PC-9 (cell line): ENCODE measurements around the gene APBA3. TPM values are rescaled to one million over a fixed set of nuclear protein-coding genes. Genes with fewer than 3 reads are reported as not detected.
A peak's percentile ranks its signal among the peaks of the same experiment; 100 is the strongest.
"Not testable (repeated sequence)": the region's sequence is repeated elsewhere in the genome, so short reads cannot be mapped to it uniquely, and the experiment has no call there.

ENCODE experiments used
- BruUV-seq: library from RNA; stranded (reverse); fragments of 400-500 nt; replicated peaks from 2 replicates; lab custom pipeline; 2021; lab: Mats Ljungman, UMichigan
- CTCF ChIA-PET: fragments of 300-600 bp; sonication (Branson Sonifier 250); formaldehyde crosslinking; loops from one replicate; lab custom pipeline; 2022; ENCODE audit warnings: antibody characterized with exemption; lab: Charles Lee
- POLR2A ChIA-PET: fragments of 300-600 bp; sonication (Branson Sonifier 250); formaldehyde crosslinking; loops from one replicate; lab custom pipeline; 2022; ENCODE audit warnings: antibody characterized with exemption; ENCODE audit not compliant: unreplicated experiment; lab: Charles Lee
- DNase-seq, 2 experiments: peaks; one replicate each; pipeline versions ENCODE4 v3.0.0 to v3.0.0-alpha.2; 2015 to 2022; ENCODE audit warnings: mixed read lengths in 1 of 2
- H2AFZ ChIP-seq: fragments of 200-600 bp; sonication (generic); 2 replicates; pipeline ENCODE4 v1.8.1; 2017; ENCODE audit warnings: antibody characterized with exemption
- H3F3A ChIP-seq: fragments of 200-600 bp; sonication (generic); 2 replicates; pipeline ENCODE4 v1.8.1; 2017; ENCODE audit warnings: antibody characterized with exemption, mild to moderate bottlenecking, low read depth; ENCODE audit not compliant: insufficient read depth
- H3K27ac ChIP-seq: fragments of 200-600 bp; sonication (generic); 2 replicates; pipeline ENCODE4 v1.6.1; 2016; ENCODE audit warnings: mixed run types
- H3K27me3 ChIP-seq: fragments of 200-600 bp; sonication (generic); 2 replicates; pipeline ENCODE4 v1.6.1; 2016; ENCODE audit warnings: low read depth, mixed run types; ENCODE audit not compliant: insufficient read depth
- H3K36me3 ChIP-seq: fragments of 200-600 bp; sonication (generic); 2 replicates; pipeline ENCODE4 v1.6.1; 2016; ENCODE audit warnings: low read depth, mixed run types
- H3K4me1 ChIP-seq: fragments of 200-600 bp; sonication (generic); replicated peaks from 2 replicates; pipeline ENCODE4 v1.6.1; 2016; ENCODE audit warnings: mixed run types; ENCODE audit not compliant: insufficient read depth
- H3K4me2 ChIP-seq: fragments of 200-600 bp; sonication (generic); 2 replicates; pipeline ENCODE4 v1.6.1; 2017; ENCODE audit warnings: mixed run types
- H3K4me3 ChIP-seq: fragments of 200-600 bp; sonication (generic); 2 replicates; pipeline ENCODE4 v1.6.1; 2016; ENCODE audit warnings: mixed run types
- H3K79me2 ChIP-seq: fragments of 200-600 bp; sonication (generic); 2 replicates; pipeline ENCODE4 v1.6.1; 2017; ENCODE audit warnings: low read depth, mixed run types
- H3K9me2 ChIP-seq: fragments of 200-600 bp; sonication (generic); 2 replicates; pipeline ENCODE4 v1.8.1; 2017; ENCODE audit warnings: mild to moderate bottlenecking; ENCODE audit not compliant: insufficient read depth
- H3K9me3 ChIP-seq: fragments of 200-600 bp; sonication (generic); 2 replicates; pipeline ENCODE4 v1.8.1; 2016; ENCODE audit warnings: low read depth; ENCODE audit not compliant: insufficient read depth
- H4K20me1 ChIP-seq: fragments of 200-600 bp; sonication (generic); 2 replicates; pipeline ENCODE4 v1.8.1; 2017; ENCODE audit not compliant: insufficient read depth
- EZH2 ChIP-seq: fragments of 200-600 bp; sonication (generic); IDR thresholded peaks from 2 replicates; pipeline ENCODE4 v1.8.0; 2017; ENCODE audit warnings: antibody characterized with exemption, low read depth
- intact Hi-C: fragments of 100-400 bp; cut with micrococcal nuclease; formaldehyde crosslinking; loops from one replicate; pipeline ENCODE4 v1.10.0; 2022; ENCODE audit not compliant: unreplicated experiment
- total RNA-seq: library from RNA; stranded (reverse); gene quantifications from 2 replicates; pipeline ENCODE4 v1.2.3, GENCODE V29; 2021
- TF ChIP-seq, protein P1 (sequence below): fragments of 200-600 bp; sonication (generic); conservative IDR thresholded peaks from 2 replicates; pipeline ENCODE4 v1.6.1; 2017; ENCODE audit warnings: mixed run types, antibody characterized with exemption, mild to moderate bottlenecking, moderate library complexity

The APBA3 gene
- total RNA-seq, 1 experiment from 2014 or later = 16.0 TPM

DNA sequence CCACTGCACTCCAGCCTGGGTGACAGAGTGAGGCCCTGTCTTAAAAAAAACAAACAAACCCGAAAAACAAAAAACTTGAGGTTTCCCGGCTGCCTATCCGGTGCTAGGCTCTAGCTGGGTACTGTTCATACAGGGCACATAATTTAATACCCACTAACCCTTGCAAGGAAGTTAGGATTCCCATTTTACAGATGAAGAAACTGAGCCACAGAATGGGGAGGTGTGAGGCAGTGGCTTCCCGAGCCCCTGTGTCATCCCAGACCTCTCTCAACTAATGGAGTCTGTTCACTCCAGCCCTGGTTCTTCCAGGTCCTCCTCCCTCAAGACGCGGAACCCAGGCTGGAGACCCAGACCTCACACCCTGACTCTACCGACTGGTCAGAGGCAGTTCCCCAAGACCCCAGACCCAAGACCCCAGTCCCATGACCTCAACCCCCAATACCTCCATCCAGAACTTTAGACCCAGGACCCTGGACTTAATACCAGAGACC, 576 bp downstream of the APBA3 start:
- H3K4me1 ChIP-seq = no peaks in the 10 kb centered on the region
- H3K27ac ChIP-seq = no peak overlapping the region
- peak overlapping the region; percentile 79 for H3K4me2 ChIP-seq
- H3F3A ChIP-seq = 0 out of 2 replicates have a peak, but pooled peaks cover 3% of the 10 kb centered on the region
- DNase-seq = no peak
- POLR2A ChIA-PET = interaction anchor here (0.6 kb wide), 1 partner anchor 57 kb away, joined by 4 read pairs; no protein-coding TSS in a partner anchor
- CTCF ChIA-PET = no interaction called here
- H3K79me2 ChIP-seq = peaks cover 12% of the 10 kb centered on the region; the same call in 1 of the 2 replicates
- peak overlapping the region; percentile 76 for H3K4me3 ChIP-seq
- TSS peak; percentile 27 for BruUV-seq
- H3K9me3 ChIP-seq = no peaks in the 10 kb centered on the region
- intact Hi-C loops = no loop called here
- no peak for TF ChIP-seq EZH2
- TF ChIP-seq, protein P1, sequence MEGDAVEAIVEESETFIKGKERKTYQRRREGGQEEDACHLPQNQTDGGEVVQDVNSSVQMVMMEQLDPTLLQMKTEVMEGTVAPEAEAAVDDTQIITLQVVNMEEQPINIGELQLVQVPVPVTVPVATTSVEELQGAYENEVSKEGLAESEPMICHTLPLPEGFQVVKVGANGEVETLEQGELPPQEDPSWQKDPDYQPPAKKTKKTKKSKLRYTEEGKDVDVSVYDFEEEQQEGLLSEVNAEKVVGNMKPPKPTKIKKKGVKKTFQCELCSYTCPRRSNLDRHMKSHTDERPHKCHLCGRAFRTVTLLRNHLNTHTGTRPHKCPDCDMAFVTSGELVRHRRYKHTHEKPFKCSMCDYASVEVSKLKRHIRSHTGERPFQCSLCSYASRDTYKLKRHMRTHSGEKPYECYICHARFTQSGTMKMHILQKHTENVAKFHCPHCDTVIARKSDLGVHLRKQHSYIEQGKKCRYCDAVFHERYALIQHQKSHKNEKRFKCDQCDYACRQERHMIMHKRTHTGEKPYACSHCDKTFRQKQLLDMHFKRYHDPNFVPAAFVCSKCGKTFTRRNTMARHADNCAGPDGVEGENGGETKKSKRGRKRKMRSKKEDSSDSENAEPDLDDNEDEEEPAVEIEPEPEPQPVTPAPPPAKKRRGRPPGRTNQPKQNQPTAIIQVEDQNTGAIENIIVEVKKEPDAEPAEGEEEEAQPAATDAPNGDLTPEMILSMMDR = no peak
- peak overlapping the region; percentile 90 for H2AFZ ChIP-seq
- H3K36me3 ChIP-seq = no peaks in the 10 kb centered on the region
- H3K9me2 ChIP-seq = no peaks in the 10 kb centered on the region
- H4K20me1 ChIP-seq = no peaks in the 10 kb centered on the region
- no peaks in the 10 kb centered on the region for H3K27me3 ChIP-seq

DNA sequence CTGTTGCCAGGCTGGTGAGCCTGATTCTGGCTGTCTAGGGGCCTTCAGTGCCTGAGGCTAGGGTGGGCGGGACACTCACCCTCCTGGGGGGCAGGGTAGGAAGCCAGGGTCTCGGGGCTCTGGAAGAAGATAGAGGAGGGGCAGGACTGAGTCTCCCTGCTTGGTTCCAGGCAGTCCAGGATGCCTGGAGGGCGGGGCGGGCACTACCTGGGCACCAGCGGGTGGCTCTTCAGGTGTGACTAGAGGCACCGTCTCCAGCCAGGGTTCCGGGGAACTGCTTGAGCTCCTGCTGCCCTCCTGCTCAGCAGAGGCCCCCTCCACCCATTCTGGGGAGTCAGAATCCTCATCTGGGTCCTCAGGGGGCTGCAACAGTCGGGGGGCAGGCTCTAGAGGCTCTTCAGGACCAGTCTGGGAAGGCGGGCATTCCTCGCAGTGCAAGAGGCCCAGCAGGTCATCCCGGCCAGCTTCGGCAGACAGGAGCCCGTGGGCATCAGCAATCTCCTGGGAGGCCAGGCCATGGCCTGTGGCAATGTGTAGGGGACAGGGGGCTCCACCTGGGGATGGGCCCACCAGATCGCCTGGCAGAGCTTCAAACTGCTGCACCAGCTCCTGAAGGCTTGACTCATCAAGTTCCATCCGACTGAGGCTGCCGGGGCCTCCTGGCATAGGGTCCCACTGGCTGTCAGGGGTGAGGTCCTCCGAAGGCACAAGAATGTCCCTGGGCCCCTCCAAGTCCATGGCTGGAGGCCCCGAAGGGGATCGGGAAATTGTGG, 1.8 kb downstream of the APBA3 start:
- Histone ChIP-seq H3K9me3 (no peaks in the 10 kb centered on the region), H3K4me3 (no peak overlapping the region), H3K4me1 (no peaks in the 10 kb centered on the region), H3K4me2 (no peak overlapping the region), H2AFZ (no peak overlapping the region), H4K20me1 (no peaks in the 10 kb centered on the region), H3K27me3 (no peaks in the 10 kb centered on the region), H3F3A (0 out of 2 replicates have a peak, but pooled peaks cover 3% of the 10 kb centered on the region), H3K36me3 (no peaks in the 10 kb centered on the region), H3K79me2 (peaks cover 12% of the 10 kb centered on the region; the same call in 1 of the 2 replicates), H3K9me2 (no peaks in the 10 kb centered on the region), H3K27ac (no peak overlapping the region)
- DNase-seq = no peak
- TF ChIP-seq, protein P1 = no peak
- TF ChIP-seq EZH2 = no peak
- BruUV-seq = no TSS peak
- ChIA-PET POLR2A (interaction anchor here (0.6 kb wide), 1 partner anchor 75 kb away, joined by 6 read pairs; no protein-coding TSS in a partner anchor), CTCF (no interaction called here)
- intact Hi-C loops = no loop called here

DNA sequence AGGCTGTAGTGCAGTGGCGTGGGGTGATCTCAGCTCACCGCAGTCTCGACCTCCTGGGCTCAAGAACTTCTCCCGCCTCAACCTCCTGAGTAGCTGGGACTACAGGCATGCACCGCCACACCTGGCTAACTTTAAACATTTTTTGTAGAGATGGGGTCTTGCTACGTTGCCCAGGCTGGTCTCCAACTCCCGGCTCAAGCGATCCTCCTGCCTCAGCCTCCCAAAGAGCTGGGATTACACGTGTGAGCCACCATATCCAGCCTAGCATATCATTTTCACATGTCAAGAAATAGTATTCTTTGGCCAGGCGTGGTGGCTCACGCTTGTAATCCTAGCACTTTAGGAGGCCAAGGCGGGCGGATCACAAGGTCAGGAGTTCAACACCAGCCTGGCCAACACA, 3.2 kb downstream of the APBA3 start:
- H3K4me3 ChIP-seq, intact Hi-C loops, H3K4me1 ChIP-seq, CTCF ChIA-PET, H3K9me2 ChIP-seq, H3K4me2 ChIP-seq, H4K20me1 ChIP-seq, BruUV-seq, H3K27ac ChIP-seq, H3F3A ChIP-seq, H2AFZ ChIP-seq, H3K27me3 ChIP-seq, H3K79me2 ChIP-seq, DNase-seq, H3K36me3 ChIP-seq, POLR2A ChIA-PET, H3K9me3 ChIP-seq: not testable (repeated sequence)

DNA sequence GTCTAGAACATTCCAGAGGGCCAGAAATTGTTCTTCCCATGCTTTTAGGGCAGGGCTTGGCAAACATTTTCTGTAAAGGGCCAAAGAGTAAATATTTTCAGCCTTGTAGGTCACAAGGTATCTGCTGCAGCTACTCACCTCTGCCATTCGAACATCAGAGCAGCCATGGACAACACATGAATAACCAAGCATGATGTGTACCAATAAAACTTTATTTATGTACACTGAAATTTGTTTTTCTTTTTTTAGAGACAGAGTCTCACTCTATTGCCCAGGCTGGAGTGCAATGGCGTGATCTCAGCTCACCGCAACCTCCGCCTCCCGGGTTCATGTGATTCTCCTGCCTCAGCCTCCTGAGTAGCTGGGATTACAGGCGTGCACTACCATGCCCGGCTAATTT, 3.8 kb downstream of the APBA3 start:
- intact Hi-C loops, CTCF ChIA-PET: not testable (repeated sequence)

More for the DNA sequence above, 3.8 kb downstream of the APBA3 start:
- H3F3A ChIP-seq, H3K4me2 ChIP-seq, H4K20me1 ChIP-seq, H3K4me3 ChIP-seq, DNase-seq, POLR2A ChIA-PET, H3K79me2 ChIP-seq, H3K4me1 ChIP-seq, H2AFZ ChIP-seq, H3K9me2 ChIP-seq, H3K27ac ChIP-seq, BruUV-seq, H3K36me3 ChIP-seq, H3K9me3 ChIP-seq, H3K27me3 ChIP-seq: not testable (repeated sequence)
